Endothelial cell of umbilical vein (primary cell): ENCODE results near the gene OR10A2. TPM values are rescaled to one million over a fixed set of nuclear protein-coding genes. Genes with fewer than 3 reads are reported as not detected.

ENCODE experiments used
- BruUV-seq: library from RNA; stranded (reverse); fragments of 400-500 nt; replicated peaks from 2 replicates; lab custom pipeline; 2021; lab: Mats Ljungman, UMichigan
- CTCF ChIA-PET: fragments of 300-600, 350-600 bp; sonication (Branson Sonifier 250); formaldehyde crosslinking; loops from one replicate; lab custom pipeline; 2021; ENCODE audit warnings: antibody characterized with exemption, inconsistent platforms; lab: Charles Lee
- POLR2A ChIA-PET: fragments of 300-600, 350-600 bp; sonication (Branson Sonifier 250); formaldehyde crosslinking; loops from one replicate; lab custom pipeline; 2021; ENCODE audit warnings: antibody characterized with exemption, inconsistent platforms; lab: Charles Lee
- DNase-seq: peaks from one replicate; pipeline ENCODE4 v3.0.0-alpha.2; 2011; ENCODE audit warnings: low read depth, low spot score
- FAIRE-seq: peaks from 2 replicates; lab custom pipeline; 2011; peaks lifted over from hg19 to GRCh38; lab: Jason Lieb, UNC
- H2AFZ ChIP-seq: 2 replicates; pipeline ENCODE4 v1.6.0; 2012; ENCODE audit warnings: low read depth, low read length, control low read depth, inconsistent platforms
- H3K27ac ChIP-seq: 2 replicates; pipeline ENCODE4 v1.5.1; 2011; ENCODE audit warnings: low read depth, mild to moderate bottlenecking, control low read depth, low read length, moderate library complexity; ENCODE audit not compliant: insufficient read depth
- H3K27me3 ChIP-seq, 2 experiments: 2 replicates each; pipeline versions ENCODE4 v1.6.0 to v1.6.1; 2011; ENCODE audit warnings: low read length in 2 of 2, mixed read lengths in 1 of 2; ENCODE audit not compliant: control insufficient read depth in 2 of 2, insufficient read depth in 2 of 2
- H3K36me3 ChIP-seq, 2 experiments: 2 replicates in 1 of 2; 3 replicates in 1 of 2; pipeline ENCODE4 v1.5.1; 2011; ENCODE audit warnings: low read length in 2 of 2, mild to moderate bottlenecking in 1 of 2, moderate library complexity in 1 of 2; ENCODE audit not compliant: control insufficient read depth in 2 of 2, insufficient read depth in 2 of 2; ENCODE audit errors: extremely low read depth in 1 of 2
- H3K4me1 ChIP-seq: 3 replicates; pipeline ENCODE4 v1.5.1; 2011; ENCODE audit warnings: mild to moderate bottlenecking, low read length; ENCODE audit not compliant: control insufficient read depth, insufficient read depth; ENCODE audit errors: extremely low read depth
- H3K4me2 ChIP-seq: 2 replicates; pipeline ENCODE4 v1.6.1; 2011; ENCODE audit warnings: low read length, control low read depth, mixed read lengths; ENCODE audit not compliant: insufficient read depth
- H3K4me3 ChIP-seq, 3 experiments: fragments of 200-600 bp in 1 of 3; sonication (generic), shearing (Covaris generic) in 1 of 3; replicated peaks in 1 of 3; 2 replicates each; pipeline ENCODE4 v1.5.1; 2011 to 2016; ENCODE audit warnings: control low read depth in 3 of 3, low read length in 3 of 3, mild to moderate bottlenecking in 2 of 3, inconsistent platforms in 1 of 3, low read depth in 1 of 3, moderate library complexity in 1 of 3; ENCODE audit not compliant: insufficient read depth in 1 of 3
- H3K79me2 ChIP-seq: 2 replicates; pipeline ENCODE4 v1.6.0; 2012; ENCODE audit warnings: low read length, inconsistent platforms; ENCODE audit not compliant: control insufficient read depth, insufficient read depth
- H3K9ac ChIP-seq: replicated peaks from 2 replicates; pipeline ENCODE3; 2011; ENCODE audit warnings: low read length, control low read depth; ENCODE audit not compliant: insufficient read depth; ENCODE audit errors: extremely low read depth
- H3K9me1 ChIP-seq: replicated peaks from 3 replicates; pipeline ENCODE4 v1.6.0; 2011; ENCODE audit warnings: mild to moderate bottlenecking, low read length; ENCODE audit not compliant: control insufficient read depth, insufficient read depth; ENCODE audit errors: extremely low read depth
- H3K9me3 ChIP-seq: replicated peaks from 2 replicates; pipeline ENCODE4 v1.5.1; 2012; ENCODE audit warnings: low read length, inconsistent platforms; ENCODE audit not compliant: control insufficient read depth, insufficient read depth
- H4K20me1 ChIP-seq: replicated peaks from 2 replicates; pipeline ENCODE3; 2011; ENCODE audit warnings: mild to moderate bottlenecking, low read length; ENCODE audit not compliant: control insufficient read depth, insufficient read depth; ENCODE audit errors: extremely low read depth
- EZH2 ChIP-seq: IDR thresholded peaks from 2 replicates; pipeline ENCODE4 v1.6.1; 2012; ENCODE audit warnings: borderline replicate concordance, low read depth, mild to moderate bottlenecking, moderate library complexity, low read length, inconsistent platforms; ENCODE audit not compliant: severe bottlenecking
- FOS ChIP-seq: IDR thresholded peaks from 2 replicates; pipeline ENCODE4 v1.6.1; 2011; ENCODE audit warnings: mild to moderate bottlenecking, low read length, moderate library complexity, borderline replicate concordance; ENCODE audit not compliant: insufficient read depth
- GATA2 ChIP-seq: IDR thresholded peaks from 2 replicates; pipeline ENCODE4 v1.7.0; 2011; ENCODE audit warnings: low read depth, mild to moderate bottlenecking, moderate library complexity, mixed read lengths, low read length; ENCODE audit not compliant: insufficient read length, insufficient read depth
- JUN ChIP-seq: IDR thresholded peaks from 2 replicates; pipeline ENCODE4 v1.6.1; 2011; ENCODE audit warnings: borderline replicate concordance, low read depth; ENCODE audit not compliant: insufficient read length, insufficient read depth
- MYC ChIP-seq: IDR thresholded peaks from one replicate; pipeline ENCODE4 v1.6.1; 2011; ENCODE audit warnings: mild to moderate bottlenecking, low read depth, low read length
- POLR2A ChIP-seq: IDR thresholded peaks from 2 replicates; pipeline ENCODE4 v1.6.1; 2012; ENCODE audit warnings: low read depth, mild to moderate bottlenecking, control low read depth, low read length
- POLR2AphosphoS5 ChIP-seq: IDR thresholded peaks from 2 replicates; pipeline ENCODE4 v1.6.1; 2012; ENCODE audit warnings: low read depth, mild to moderate bottlenecking, control low read depth, low read length, moderate library complexity; ENCODE audit not compliant: insufficient read depth
- dilution Hi-C: fragments of 300-500 bp; cut with MboI; formaldehyde crosslinking; loops from one replicate; pipeline ENCODE4 v1.15.0; 2019; ENCODE audit warnings: low sequenced_read_pairs; ENCODE audit not compliant: extremely low pct_ligation_motif_present
- intact Hi-C: fragments of 100-400 bp; cut with micrococcal nuclease; formaldehyde crosslinking; loops from one replicate; pipeline ENCODE4 v1.10.0; 2022
- polyA plus RNA-seq, 4 experiments: library from polyadenylated mRNA; depleted of rRNA in 3 of 4; stranded (reverse) in 3 of 4; unstranded in 1 of 4; fragments of >200 nt; gene quantifications; 2 replicates each; pipeline versions ENCODE4 v1.2.1 to v1.2.3, GENCODE V29; 2011 to 2012; ENCODE audit warnings: missing spikeins in 1 of 4
- total RNA-seq: library from RNA; stranded (reverse); gene quantifications from 2 replicates; pipeline ENCODE4 v1.2.3, GENCODE V29; 2021
- TF ChIP-seq, protein P1 (sequence below): IDR thresholded peaks from 2 replicates; pipeline ENCODE4 v1.6.1; 2011; ENCODE audit not compliant: insufficient read depth, insufficient read length
- TF ChIP-seq, protein P2 (sequence below), 2 donors: IDR thresholded peaks; 1 replicate in 1 of 2; 2 replicates in 1 of 2; pipeline ENCODE4 v1.5.1; 2011; ENCODE audit warnings: low read length in 2 of 2, mild to moderate bottlenecking in 2 of 2, moderate library complexity in 2 of 2, control low read depth in 1 of 2, inconsistent platforms in 1 of 2, low read depth in 1 of 2; ENCODE audit not compliant: insufficient read depth in 1 of 2; ENCODE audit errors: extremely low read depth in 1 of 2

OR10A2 gene
- total and polyA plus RNA-seq, 2 donors (not counting 3 experiments of a cell fraction or from before 2014, with no cell fraction given), result not detected

DNA sequence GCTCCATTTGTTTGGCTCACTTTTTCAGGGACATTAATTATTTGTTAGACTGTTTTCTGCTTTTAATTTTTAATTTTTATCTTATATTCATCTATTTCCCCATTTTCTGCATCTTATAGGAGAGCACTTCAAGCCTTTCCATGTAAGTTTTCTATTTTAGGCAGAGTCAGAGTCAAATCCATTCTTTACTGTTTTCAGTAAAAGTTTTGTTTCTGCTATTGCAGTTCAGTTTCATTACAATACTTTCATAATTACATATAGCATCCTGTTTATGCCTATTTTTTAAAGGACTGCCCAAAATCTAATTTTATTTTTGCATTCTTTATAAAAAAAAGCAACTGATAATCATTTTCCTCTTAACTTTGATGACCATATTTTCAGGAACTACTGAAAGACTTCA, 21.2 kb upstream of the OR10A2 start:
- no peak overlapping the region for H3K4me3 ChIP-seq
- H3K36me3 ChIP-seq, result no peaks in the 10 kb centered on the region
- TF ChIP-seq MYC, result no peak
- no peak for TF ChIP-seq EZH2
- no peak for TF ChIP-seq FOS
- TF ChIP-seq JUN, result no peak
- TF ChIP-seq, protein P1, sequence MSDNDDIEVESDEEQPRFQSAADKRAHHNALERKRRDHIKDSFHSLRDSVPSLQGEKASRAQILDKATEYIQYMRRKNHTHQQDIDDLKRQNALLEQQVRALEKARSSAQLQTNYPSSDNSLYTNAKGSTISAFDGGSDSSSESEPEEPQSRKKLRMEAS, result no peak
- no peak for TF ChIP-seq GATA2
- TF ChIP-seq, protein P2, sequence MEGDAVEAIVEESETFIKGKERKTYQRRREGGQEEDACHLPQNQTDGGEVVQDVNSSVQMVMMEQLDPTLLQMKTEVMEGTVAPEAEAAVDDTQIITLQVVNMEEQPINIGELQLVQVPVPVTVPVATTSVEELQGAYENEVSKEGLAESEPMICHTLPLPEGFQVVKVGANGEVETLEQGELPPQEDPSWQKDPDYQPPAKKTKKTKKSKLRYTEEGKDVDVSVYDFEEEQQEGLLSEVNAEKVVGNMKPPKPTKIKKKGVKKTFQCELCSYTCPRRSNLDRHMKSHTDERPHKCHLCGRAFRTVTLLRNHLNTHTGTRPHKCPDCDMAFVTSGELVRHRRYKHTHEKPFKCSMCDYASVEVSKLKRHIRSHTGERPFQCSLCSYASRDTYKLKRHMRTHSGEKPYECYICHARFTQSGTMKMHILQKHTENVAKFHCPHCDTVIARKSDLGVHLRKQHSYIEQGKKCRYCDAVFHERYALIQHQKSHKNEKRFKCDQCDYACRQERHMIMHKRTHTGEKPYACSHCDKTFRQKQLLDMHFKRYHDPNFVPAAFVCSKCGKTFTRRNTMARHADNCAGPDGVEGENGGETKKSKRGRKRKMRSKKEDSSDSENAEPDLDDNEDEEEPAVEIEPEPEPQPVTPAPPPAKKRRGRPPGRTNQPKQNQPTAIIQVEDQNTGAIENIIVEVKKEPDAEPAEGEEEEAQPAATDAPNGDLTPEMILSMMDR (IDR thresholded peaks at IDR 0.05; ENCODE audit: extremely low read depth in 1 of 2, insufficient read depth in 1 of 2, low read depth in 1 of 2, low read length in 2 of 2), result no peak
- TF ChIP-seq POLR2A, result no peak
- no peak for TF ChIP-seq POLR2AphosphoS5
- H3K27me3 ChIP-seq, result peaks cover 0 to 2% of the 10 kb centered on the region in 2 experiments
- no peak overlapping the region for H3K27ac ChIP-seq
- H3K9me1 ChIP-seq, result no peaks in the 10 kb centered on the region
- BruUV-seq, result no TSS peak
- ChIA-PET CTCF (no interaction called here), POLR2A (no interaction called here)
- no peaks in the 10 kb centered on the region for H3K9me3 ChIP-seq
- no peak overlapping the region for H3K4me2 ChIP-seq
- FAIRE-seq (no peak), DNase-seq (no peak)
- H3K9ac ChIP-seq, result no peak overlapping the region
- dilution Hi-C loops (no loop called here), intact Hi-C loops (no loop called here)
- no peaks in the 10 kb centered on the region for H3K79me2 ChIP-seq
- no peaks in the 10 kb centered on the region for H3K4me1 ChIP-seq
- no peak overlapping the region for H2AFZ ChIP-seq
- no peaks in the 10 kb centered on the region for H4K20me1 ChIP-seq
